HEK293T (cell line): ENCODE data around the gene FOXD4L1.
"Not testable (repeated sequence)": the region's sequence is repeated elsewhere in the genome, so short reads cannot be mapped to it uniquely, and the experiment has no call there.

Source experiments
- BHLHE40 ChIP-seq: fragments of 450-650 bp; IDR thresholded peaks from 2 replicates; pipeline ENCODE4 v1.6.1; 2016; ENCODE audit warnings: mild to moderate bottlenecking, moderate library complexity, borderline replicate concordance
- CTBP1 ChIP-seq: fragments of 450-650 bp; IDR thresholded peaks from 2 replicates; pipeline ENCODE4 v1.6.1; 2016; ENCODE audit warnings: borderline replicate concordance
- FOXK2 ChIP-seq: fragments of 450-650 bp; IDR thresholded peaks from 2 replicates; pipeline ENCODE4 v1.6.1; 2016; ENCODE audit warnings: mild to moderate bottlenecking
- FOXM1 ChIP-seq: fragments of 450-650 bp; IDR thresholded peaks from 2 replicates; pipeline ENCODE4 v1.6.1; 2017; ENCODE audit warnings: mild to moderate bottlenecking, borderline replicate concordance
- HDGF ChIP-seq: fragments of 450-650 bp; IDR thresholded peaks from 2 replicates; pipeline ENCODE4 v1.6.1; 2017; ENCODE audit warnings: antibody characterized with exemption, borderline replicate concordance
- L3MBTL2 ChIP-seq: fragments of 450-650 bp; conservative IDR thresholded peaks from 2 replicates; pipeline ENCODE4 v1.6.1; 2016; ENCODE audit warnings: mild to moderate bottlenecking
- LEF1 ChIP-seq: fragments of 450-650 bp; IDR thresholded peaks from 2 replicates; pipeline ENCODE4 v1.6.1; 2017; ENCODE audit warnings: mild to moderate bottlenecking, borderline replicate concordance
- NFRKB ChIP-seq: fragments of 450-650 bp; IDR thresholded peaks from 2 replicates; pipeline ENCODE4 v1.6.1; 2016; ENCODE audit warnings: mild to moderate bottlenecking, moderate library complexity
- PKNOX1 ChIP-seq: fragments of 450-650 bp; IDR thresholded peaks from 2 replicates; pipeline ENCODE4 v1.6.1; 2016
- SP1 ChIP-seq: fragments of 450-650 bp; IDR thresholded peaks from 2 replicates; pipeline ENCODE4 v1.6.1; 2017
- SUZ12 ChIP-seq: fragments of 450-650 bp; IDR thresholded peaks from 2 replicates; pipeline ENCODE4 v1.6.1; 2016; ENCODE audit warnings: mild to moderate bottlenecking
- TARDBP ChIP-seq: fragments of 450-650 bp; IDR thresholded peaks from 2 replicates; pipeline ENCODE4 v1.6.1; 2016

DNA sequence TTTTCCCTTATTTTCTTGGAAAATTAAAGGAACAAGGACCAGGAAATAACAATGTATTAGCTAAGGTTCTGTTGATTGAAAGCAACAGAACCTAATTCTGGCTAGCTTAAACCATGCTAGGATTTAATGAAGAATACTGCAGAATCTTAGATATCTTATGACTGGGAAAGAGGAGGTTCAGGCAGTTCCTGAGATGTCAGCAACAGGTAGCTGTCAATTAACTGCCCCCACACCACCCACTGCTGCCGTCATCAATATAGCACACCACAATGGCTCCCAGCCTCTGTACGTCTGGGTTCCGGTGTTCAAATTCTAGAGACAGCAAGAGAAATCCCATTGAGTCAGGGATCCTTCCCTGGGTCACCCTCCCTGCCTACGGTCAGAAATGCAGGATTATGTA lies 34.5 kb downstream of the FOXD4L1 start:
- not testable (repeated sequence) for TF ChIP-seq FOXM1, CTBP1, NFRKB, FOXK2, HDGF, L3MBTL2, SP1, SUZ12, PKNOX1, TARDBP, BHLHE40, LEF1
